SK-N-SH (cell line): ENCODE results near the gene AADACL4. TPM values are rescaled to one million over a fixed set of nuclear protein-coding genes. Genes with fewer than 3 reads are reported as not detected.

Experiments
- CTCF ChIA-PET: fragments of 300-600, 350-600 bp; formaldehyde crosslinking; extraction: SDS; loops from one replicate; lab custom pipeline; 2021; lab: Yijun Ruan, JAX
- POLR2A ChIA-PET: fragments of 350-600 bp; sonication (Branson Sonifier 250); formaldehyde crosslinking; extraction: SDS; loops from one replicate; lab custom pipeline; 2020; ENCODE audit warnings: antibody characterized with exemption, inconsistent platforms; lab: Yijun Ruan, JAX
- DNase-seq: peaks from one replicate; pipeline ENCODE4 v3.0.0; 2012
- H2AFZ ChIP-seq: fragments of 200-600 bp; sonication (generic); 2 replicates; pipeline ENCODE4 v1.8.1; 2016; ENCODE audit warnings: antibody characterized with exemption, mild to moderate bottlenecking, low read depth
- H3F3A ChIP-seq: fragments of 200-600 bp; sonication (generic); replicated peaks from 2 replicates; pipeline ENCODE3; 2016; ENCODE audit warnings: antibody characterized with exemption, mild to moderate bottlenecking; ENCODE audit not compliant: insufficient read depth
- H3K27ac ChIP-seq, 2 experiments: fragments of 200-500 bp in 1 of 2; fragments of 200-600 bp in 1 of 2; sonication (Bioruptor generic) in 1 of 2; sonication (generic), shearing (Covaris generic) in 1 of 2; 2 replicates each; pipeline versions ENCODE4 v1.5.1 to v1.6.1; 2014 to 2016; ENCODE audit warnings: low read depth in 2 of 2, inconsistent platforms in 1 of 2, low read length in 1 of 2, mild to moderate bottlenecking in 1 of 2, mixed read lengths in 1 of 2
- H3K27me3 ChIP-seq: fragments of 200-600 bp; sonication (generic), shearing (Covaris generic); 2 replicates; pipeline ENCODE4 v1.6.1; 2016; ENCODE audit warnings: mixed run types; ENCODE audit not compliant: insufficient read depth
- H3K36me3 ChIP-seq, 2 experiments: fragments of 200-500 bp in 1 of 2; fragments of 200-600 bp in 1 of 2; sonication (Bioruptor generic) in 1 of 2; sonication (generic) in 1 of 2; replicated peaks in 1 of 2; 2 replicates each; pipeline versions ENCODE3 to v1.5.1; 2014 to 2016; ENCODE audit warnings: low read length in 1 of 2, mild to moderate bottlenecking in 1 of 2; ENCODE audit not compliant: insufficient read depth in 2 of 2, control insufficient read depth in 1 of 2
- H3K4me1 ChIP-seq, 2 experiments: fragments of 200-500 bp in 1 of 2; fragments of 200-600 bp in 1 of 2; sonication (Bioruptor generic) in 1 of 2; sonication (generic), shearing (Covaris generic) in 1 of 2; 2 replicates each; pipeline versions ENCODE4 v1.5.1 to v1.6.1; 2014 to 2016; ENCODE audit warnings: low read depth in 1 of 2, low read length in 1 of 2, mixed run types in 1 of 2; ENCODE audit not compliant: insufficient read depth in 2 of 2, control insufficient read depth in 1 of 2
- H3K4me2 ChIP-seq: fragments of 200-600 bp; sonication (generic), shearing (Covaris generic); 2 replicates; pipeline ENCODE4 v1.6.1; 2017; ENCODE audit warnings: mixed run types
- H3K4me3 ChIP-seq, 2 experiments: fragments of 200-500 bp in 1 of 2; fragments of 200-600 bp in 1 of 2; sonication (Bioruptor generic) in 1 of 2; sonication (generic), shearing (Covaris generic) in 1 of 2; 2 replicates each; pipeline versions ENCODE4 v1.5.1 to v1.8.1; 2014 to 2016; ENCODE audit warnings: low read depth in 2 of 2, inconsistent platforms in 1 of 2, low read length in 1 of 2, mild to moderate bottlenecking in 1 of 2, mixed read lengths in 1 of 2, moderate library complexity in 1 of 2
- H3K79me2 ChIP-seq: fragments of 200-600 bp; sonication (generic); 2 replicates; pipeline ENCODE4 v1.8.1; 2017; ENCODE audit warnings: mild to moderate bottlenecking; ENCODE audit not compliant: insufficient read depth
- H3K9ac ChIP-seq: fragments of 200-600 bp; sonication (generic); 2 replicates; pipeline ENCODE4 v1.6.1; 2017; ENCODE audit warnings: mixed run types
- H3K9me2 ChIP-seq: fragments of 200-600 bp; sonication (generic); 2 replicates; pipeline ENCODE4 v1.6.1; 2017; ENCODE audit warnings: mixed run types
- H3K9me3 ChIP-seq: fragments of 200-600 bp; sonication (generic); 2 replicates; pipeline ENCODE4 v1.6.1; 2017; ENCODE audit warnings: mixed run types, mild to moderate bottlenecking, moderate library complexity
- H4K20me1 ChIP-seq: fragments of 200-600 bp; sonication (generic); 2 replicates; pipeline ENCODE4 v1.6.1; 2017; ENCODE audit warnings: mild to moderate bottlenecking, mixed run types; ENCODE audit not compliant: insufficient read depth
- EZH2phosphoT487 ChIP-seq: fragments of 200-600 bp; sonication (generic); IDR thresholded peaks from 2 replicates; pipeline ENCODE4 v1.6.1; 2017; ENCODE audit warnings: low read depth, mixed run types, mild to moderate bottlenecking, antibody characterized with exemption, moderate library complexity, borderline replicate concordance
- FOSL2 ChIP-seq: IDR thresholded peaks from 2 replicates; pipeline ENCODE4 v1.4.0; 2012; ENCODE audit warnings: low read depth, mild to moderate bottlenecking, moderate library complexity, borderline replicate concordance
- FOXJ3 ChIP-seq: sonication (generic); formaldehyde crosslinking; IDR thresholded peaks from 2 replicates; pipeline ENCODE4 v1.5.1; 2020; ENCODE audit warnings: mild to moderate bottlenecking, missing genetic modification reagents
- FOXM1 ChIP-seq: IDR thresholded peaks from 2 replicates; pipeline ENCODE4 v1.4.0; 2012; ENCODE audit warnings: low read depth, mild to moderate bottlenecking
- JUND ChIP-seq: IDR thresholded peaks from 2 replicates; pipeline ENCODE4 v1.4.0; 2012
- MEF2A ChIP-seq: IDR thresholded peaks from 2 replicates; pipeline ENCODE4 v1.4.0; 2012; ENCODE audit warnings: low read depth, borderline replicate concordance
- NFIC ChIP-seq: IDR thresholded peaks from 2 replicates; pipeline ENCODE4 v1.4.0; 2012; ENCODE audit warnings: borderline replicate concordance
- POLR2AphosphoS5 ChIP-seq: IDR thresholded peaks from 2 replicates; pipeline ENCODE4 v1.6.1; 2012; ENCODE audit warnings: low read depth, low read length
- RFX5 ChIP-seq: IDR thresholded peaks from 2 replicates; pipeline ENCODE4 v1.6.1; 2012; ENCODE audit warnings: mild to moderate bottlenecking, improper control_type of control experiment, low read length
- RXRA ChIP-seq: IDR thresholded peaks from 2 replicates; pipeline ENCODE4 v1.4.0; 2012; ENCODE audit warnings: low read depth, mild to moderate bottlenecking, borderline replicate concordance
- SIN3A ChIP-seq: IDR thresholded peaks from 2 replicates; pipeline ENCODE4 v1.6.1; 2012; ENCODE audit warnings: low read depth, mild to moderate bottlenecking, low read length, moderate library complexity, borderline replicate concordance
- TAF1 ChIP-seq: IDR thresholded peaks from 2 replicates; pipeline ENCODE4 v1.6.1; 2012; ENCODE audit warnings: low read depth, mild to moderate bottlenecking, low read length, moderate library complexity, borderline replicate concordance
- YY1 ChIP-seq: IDR thresholded peaks from 2 replicates; pipeline ENCODE4 v1.4.0; 2012; ENCODE audit warnings: low read depth, mild to moderate bottlenecking
- WGBS: methylation state at CpG from one replicate; pipeline ENCODE4 v1.1.6; 2017; ENCODE audit warnings: low lambda C conversion rate; 5-methylcytosine and 5-hydroxymethylcytosine counted together
- polyA plus RNA-seq, 3 experiments: library from polyadenylated mRNA; depleted of rRNA; stranded (reverse); fragments of >200 nt; gene quantifications; 2 replicates each; pipeline ENCODE4 v1.2.3, GENCODE V29; 2012
- TF ChIP-seq, protein P1 (sequence below): fragments of 150-350 bp; IDR thresholded peaks from 2 replicates; pipeline ENCODE4 v1.6.1; 2017; ENCODE audit warnings: antibody characterized with exemption, low read length, low read depth, borderline replicate concordance
- TF ChIP-seq, protein P2 (sequence below): IDR thresholded peaks from 2 replicates; pipeline ENCODE4; 2012
- TF ChIP-seq, protein P3 (sequence below): IDR thresholded peaks from 2 replicates; pipeline ENCODE4 v1.4.0; 2012; ENCODE audit warnings: low read depth, borderline replicate concordance
- TF ChIP-seq, protein P4 (sequence below): IDR thresholded peaks from 2 replicates; pipeline ENCODE4 v1.4.0; 2012; ENCODE audit warnings: low read depth, borderline replicate concordance
- TF ChIP-seq, protein P5 (sequence below): IDR thresholded peaks from 2 replicates; pipeline ENCODE4 v1.4.0; 2012; ENCODE audit warnings: low read depth

The AADACL4 gene
- polyA plus RNA-seq, 1 of the 3 experiments (the other 2 are of a cell fraction): 0.59 TPM

DNA sequence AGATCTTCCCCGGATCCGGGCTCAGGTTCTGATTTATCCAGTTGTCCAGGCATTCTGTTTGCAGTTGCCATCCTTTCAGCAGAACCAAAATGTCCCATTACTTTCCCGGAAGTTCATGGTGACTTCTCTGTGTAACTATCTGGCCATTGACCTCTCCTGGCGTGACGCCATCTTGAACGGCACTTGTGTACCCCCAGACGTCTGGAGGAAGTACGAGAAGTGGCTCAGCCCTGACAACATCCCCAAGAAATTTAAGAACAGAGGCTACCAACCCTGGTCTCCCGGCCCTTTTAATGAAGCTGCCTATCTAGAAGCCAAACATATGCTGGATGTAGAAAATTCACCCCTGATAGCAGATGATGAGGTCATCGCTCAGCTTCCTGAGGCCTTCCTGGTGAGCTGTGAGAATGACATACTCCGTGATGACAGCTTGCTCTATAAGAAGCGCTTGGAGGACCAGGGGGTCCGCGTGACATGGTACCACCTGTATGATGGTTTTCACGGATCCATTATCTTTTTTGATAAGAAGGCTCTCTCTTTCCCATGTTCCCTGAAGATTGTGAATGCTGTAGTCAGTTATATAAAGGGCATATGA lies 22.4 kb downstream of the AADACL4 start:
- Histone ChIP-seq H3K4me2 (no peak overlapping the region), H2AFZ (no peak overlapping the region), H3K27ac (no peak overlapping the region), H3K9me2 (no peaks in the 10 kb centered on the region), H3K9me3 (no peaks in the 10 kb centered on the region), H3K9ac (no peak overlapping the region), H3K79me2 (no peaks in the 10 kb centered on the region), H3K27me3 (no peaks in the 10 kb centered on the region), H3K36me3 (no peaks in the 10 kb centered on the region), H4K20me1 (no peaks in the 10 kb centered on the region), H3K4me3 (no peak overlapping the region), H3K4me1 (no peaks in the 10 kb centered on the region), H3F3A (no peaks in the 10 kb centered on the region)
- no peak for DNase-seq
- TF ChIP-seq RXRA (no peak), MEF2A (no peak), JUND (no peak), POLR2AphosphoS5 (no peak), SIN3A (no peak), YY1 (no peak), FOXM1 (no peak)
- TF ChIP-seq, protein P1, sequence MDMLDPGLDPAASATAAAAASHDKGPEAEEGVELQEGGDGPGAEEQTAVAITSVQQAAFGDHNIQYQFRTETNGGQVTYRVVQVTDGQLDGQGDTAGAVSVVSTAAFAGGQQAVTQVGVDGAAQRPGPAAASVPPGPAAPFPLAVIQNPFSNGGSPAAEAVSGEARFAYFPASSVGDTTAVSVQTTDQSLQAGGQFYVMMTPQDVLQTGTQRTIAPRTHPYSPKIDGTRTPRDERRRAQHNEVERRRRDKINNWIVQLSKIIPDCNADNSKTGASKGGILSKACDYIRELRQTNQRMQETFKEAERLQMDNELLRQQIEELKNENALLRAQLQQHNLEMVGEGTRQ: no peak
- TF ChIP-seq, protein P2, sequence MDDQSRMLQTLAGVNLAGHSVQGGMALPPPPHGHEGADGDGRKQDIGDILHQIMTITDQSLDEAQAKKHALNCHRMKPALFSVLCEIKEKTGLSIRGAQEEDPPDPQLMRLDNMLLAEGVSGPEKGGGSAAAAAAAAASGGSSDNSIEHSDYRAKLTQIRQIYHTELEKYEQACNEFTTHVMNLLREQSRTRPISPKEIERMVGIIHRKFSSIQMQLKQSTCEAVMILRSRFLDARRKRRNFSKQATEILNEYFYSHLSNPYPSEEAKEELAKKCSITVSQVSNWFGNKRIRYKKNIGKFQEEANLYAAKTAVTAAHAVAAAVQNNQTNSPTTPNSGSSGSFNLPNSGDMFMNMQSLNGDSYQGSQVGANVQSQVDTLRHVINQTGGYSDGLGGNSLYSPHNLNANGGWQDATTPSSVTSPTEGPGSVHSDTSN: no peak
- TF ChIP-seq, protein P3, sequence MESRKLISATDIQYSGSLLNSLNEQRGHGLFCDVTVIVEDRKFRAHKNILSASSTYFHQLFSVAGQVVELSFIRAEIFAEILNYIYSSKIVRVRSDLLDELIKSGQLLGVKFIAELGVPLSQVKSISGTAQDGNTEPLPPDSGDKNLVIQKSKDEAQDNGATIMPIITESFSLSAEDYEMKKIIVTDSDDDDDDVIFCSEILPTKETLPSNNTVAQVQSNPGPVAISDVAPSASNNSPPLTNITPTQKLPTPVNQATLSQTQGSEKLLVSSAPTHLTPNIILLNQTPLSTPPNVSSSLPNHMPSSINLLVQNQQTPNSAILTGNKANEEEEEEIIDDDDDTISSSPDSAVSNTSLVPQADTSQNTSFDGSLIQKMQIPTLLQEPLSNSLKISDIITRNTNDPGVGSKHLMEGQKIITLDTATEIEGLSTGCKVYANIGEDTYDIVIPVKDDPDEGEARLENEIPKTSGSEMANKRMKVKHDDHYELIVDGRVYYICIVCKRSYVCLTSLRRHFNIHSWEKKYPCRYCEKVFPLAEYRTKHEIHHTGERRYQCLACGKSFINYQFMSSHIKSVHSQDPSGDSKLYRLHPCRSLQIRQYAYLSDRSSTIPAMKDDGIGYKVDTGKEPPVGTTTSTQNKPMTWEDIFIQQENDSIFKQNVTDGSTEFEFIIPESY: no peak
- ChIA-PET POLR2A (no interaction called here), CTCF (no interaction called here)
- WGBS: 55% methylated on average over 14 of the region's 15 CpGs

DNA sequence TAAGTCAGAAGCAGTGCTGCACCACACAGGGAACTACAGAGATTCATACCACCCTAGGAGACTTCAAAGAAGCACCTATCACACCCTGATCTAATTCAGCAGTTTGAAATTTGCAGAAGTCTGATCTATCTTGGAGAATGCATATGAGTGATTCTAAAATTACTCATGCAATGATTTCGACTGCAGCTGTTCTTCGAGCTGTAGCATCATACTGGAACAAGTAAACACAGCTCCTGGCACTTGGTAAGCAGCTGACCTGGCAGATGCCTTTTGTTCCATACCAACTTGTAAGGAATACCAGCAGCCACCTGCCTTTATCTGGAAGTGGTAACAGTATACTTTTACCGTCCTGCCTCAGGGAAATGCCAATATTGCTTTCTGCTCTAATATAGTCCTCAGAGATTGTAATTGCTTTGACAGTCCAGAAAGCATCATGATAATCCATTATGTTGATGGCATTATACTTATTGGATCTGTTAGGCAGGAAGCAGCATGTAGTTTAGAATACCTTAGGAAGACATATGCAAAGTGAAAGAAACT lies 25.7 kb downstream of the AADACL4 start:
- Histone ChIP-seq H3K36me3 (no peaks in the 10 kb centered on the region), H3K79me2 (no peaks in the 10 kb centered on the region), H3F3A (no peaks in the 10 kb centered on the region), H3K9me3 (no peaks in the 10 kb centered on the region), H3K9me2 (no peaks in the 10 kb centered on the region), H3K9ac (no peak overlapping the region), H2AFZ (no peak overlapping the region), H3K4me1 (no peaks in the 10 kb centered on the region), H3K4me3 (no peak overlapping the region), H3K4me2 (no peak overlapping the region), H3K27me3 (no peaks in the 10 kb centered on the region), H4K20me1 (no peaks in the 10 kb centered on the region), H3K27ac (no peak overlapping the region)
- TF ChIP-seq TAF1 (no peak), EZH2phosphoT487 (no peak), RXRA (no peak), FOSL2 (no peak), NFIC (no peak), RFX5 (no peak), FOXJ3 (no peak), YY1 (no peak)
- TF ChIP-seq, protein P2: no peak
- TF ChIP-seq, protein P4, sequence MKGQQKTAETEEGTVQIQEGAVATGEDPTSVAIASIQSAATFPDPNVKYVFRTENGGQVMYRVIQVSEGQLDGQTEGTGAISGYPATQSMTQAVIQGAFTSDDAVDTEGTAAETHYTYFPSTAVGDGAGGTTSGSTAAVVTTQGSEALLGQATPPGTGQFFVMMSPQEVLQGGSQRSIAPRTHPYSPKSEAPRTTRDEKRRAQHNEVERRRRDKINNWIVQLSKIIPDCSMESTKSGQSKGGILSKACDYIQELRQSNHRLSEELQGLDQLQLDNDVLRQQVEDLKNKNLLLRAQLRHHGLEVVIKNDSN: no peak
- TF ChIP-seq, protein P5, sequence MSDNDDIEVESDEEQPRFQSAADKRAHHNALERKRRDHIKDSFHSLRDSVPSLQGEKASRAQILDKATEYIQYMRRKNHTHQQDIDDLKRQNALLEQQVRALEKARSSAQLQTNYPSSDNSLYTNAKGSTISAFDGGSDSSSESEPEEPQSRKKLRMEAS: no peak
- TF ChIP-seq, protein P1: no peak
- CTCF ChIA-PET: interaction anchor here (0.9 to 4.4 kb wide), 4 partner anchors 9 to 397 kb away, joined by 3 to 24 read pairs (median 4); no protein-coding TSS in a partner anchor
- POLR2A ChIA-PET: no interaction called here
- WGBS: 2% methylated on average over 3 of the region's 3 CpGs
- DNase-seq: no peak
